Spleen (tissue), 11 donors: ENCODE data around the gene RIPK4. TPM values are rescaled to one million over a fixed set of nuclear protein-coding genes. Genes with fewer than 3 reads are reported as not detected.

Experiments used
- DNase-seq: peaks from one replicate; pipeline ENCODE4 v3.0.0-alpha.2; 2020
- H3K27ac ChIP-seq, 8 donors: fragments of 200-600 bp; sonication (generic) in 7 of 8; 1 replicate in 4 of 8; 2 replicates in 4 of 8; pipeline versions ENCODE4 v1.5.0 to v1.8.0; 2016 to 2021; ENCODE audit warnings: inconsistent platforms in 4 of 8, mild to moderate bottlenecking in 4 of 8, moderate library complexity in 1 of 8
- H3K27me3 ChIP-seq, 7 donors: fragments of 200-600 bp; sonication (generic) in 6 of 7; replicated peaks in 1 of 7; 1 replicate in 4 of 7; 2 replicates in 3 of 7; pipeline versions ENCODE4 v1.5.0 to v1.8.0; 2016 to 2021; ENCODE audit warnings: inconsistent platforms in 3 of 7, mild to moderate bottlenecking in 1 of 7
- H3K36me3 ChIP-seq, 6 donors: fragments of 200-600 bp; sonication (generic) in 5 of 6; 1 replicate in 4 of 6; 2 replicates in 2 of 6; pipeline versions ENCODE4 v1.5.0 to v1.8.0; 2016 to 2021; ENCODE audit warnings: inconsistent platforms in 2 of 6
- H3K4me1 ChIP-seq, 6 donors: fragments of 200-600 bp; sonication (generic) in 5 of 6; 1 replicate in 3 of 6; 2 replicates in 3 of 6; pipeline versions ENCODE4 v1.5.0 to v1.8.0; 2016 to 2021; ENCODE audit warnings: inconsistent platforms in 3 of 6
- H3K4me3 ChIP-seq, 8 donors: fragments of 200-600 bp; sonication (generic) in 7 of 8; 1 replicate in 4 of 8; 2 replicates in 4 of 8; pipeline versions ENCODE4 v1.5.0 to v1.8.0; 2016 to 2021; ENCODE audit warnings: inconsistent platforms in 4 of 8, mild to moderate bottlenecking in 4 of 8, moderate library complexity in 2 of 8
- H3K9me3 ChIP-seq, 8 donors: fragments of 200-600 bp; sonication (generic) in 7 of 8; 1 replicate in 4 of 8; 2 replicates in 4 of 8; pipeline versions ENCODE4 v1.5.0 to v1.8.0; 2016 to 2021; ENCODE audit warnings: inconsistent platforms in 4 of 8
- POLR2A ChIP-seq, 3 donors: fragments of 450-650 bp; IDR thresholded peaks; one replicate each; pipeline ENCODE4 v1.5.1; 2017; ENCODE audit warnings: antibody characterized with exemption in 3 of 3, mild to moderate bottlenecking in 1 of 3
- POLR2AphosphoS5 ChIP-seq, 3 donors: sonication (generic); formaldehyde crosslinking; IDR thresholded peaks; one replicate each; pipeline ENCODE4 v1.5.1; 2017; ENCODE audit warnings: antibody characterized with exemption in 3 of 3
- WGBS, 5 donors: extraction: QIAGEN DNeasy Blood & Tissue Kit in 3 of 5; methylation state at CpG; one replicate each; pipeline versions ENCODE4 v1.1.5 to v1.1.7; 2013 to 2018; 5-methylcytosine and 5-hydroxymethylcytosine counted together
- intact Hi-C: fragments of 100-400 bp; cut with DNase I; formaldehyde crosslinking; loops from one replicate; pipeline ENCODE4 v1.15.0; 2023; ENCODE audit warnings: low total_unique reads
- polyA plus RNA-seq, 3 donors: library from polyadenylated mRNA; stranded (reverse); fragments of 200-250 nt; gene quantifications; one replicate each; pipeline ENCODE4 v1.2.1, GENCODE V29; 2013
- total RNA-seq, 7 donors: library from RNA; depleted of rRNA in 3 of 7; stranded (reverse); fragments of >200 nt in 3 of 7; fragmentation: NEBNext Ultra II Directional in 4 of 7; extraction: Animal tissue kit (Norgen Biotek cat#: 25700) in 4 of 7; gene quantifications; one replicate each; pipeline versions ENCODE4 v1.1.0 to v1.2.1, GENCODE V29; 2016 to 2021
- TF ChIP-seq, protein P1 (sequence below), 11 experiments: fragments of 200-600 bp in 7 of 11; fragments of 450-650 bp in 4 of 11; sonication (generic) in 4 of 11; IDR thresholded peaks in 8 of 11; conservative IDR thresholded peaks in 3 of 11; 1 replicate in 7 of 11; 2 replicates in 4 of 11; pipeline versions ENCODE4 v1.4.0 to v1.8.0; 2016 to 2021; ENCODE audit warnings: antibody characterized with exemption in 11 of 11, inconsistent platforms in 4 of 11, mild to moderate bottlenecking in 1 of 11
- donor health status: healthy with polysubstance abuse.
- donor health status: DM: no; HTN: no; CAD: no; lungs with moderate emphysema.
- donor health status: DM: no; HTN: no; CAD: no.
- donor health status: Bipolar disorder and iron deficiency.
- donor health status: healthy.
- donor health status: DM: no; HTN: no; CAD: no.
- donor health status: DM: yes; HTN: yes; CAD: no.

RIPK4 gene
- total and polyA plus RNA-seq, 10 donors: 0.02 to 0.06 (median 0.06) TPM; not detected in 7

DNA sequence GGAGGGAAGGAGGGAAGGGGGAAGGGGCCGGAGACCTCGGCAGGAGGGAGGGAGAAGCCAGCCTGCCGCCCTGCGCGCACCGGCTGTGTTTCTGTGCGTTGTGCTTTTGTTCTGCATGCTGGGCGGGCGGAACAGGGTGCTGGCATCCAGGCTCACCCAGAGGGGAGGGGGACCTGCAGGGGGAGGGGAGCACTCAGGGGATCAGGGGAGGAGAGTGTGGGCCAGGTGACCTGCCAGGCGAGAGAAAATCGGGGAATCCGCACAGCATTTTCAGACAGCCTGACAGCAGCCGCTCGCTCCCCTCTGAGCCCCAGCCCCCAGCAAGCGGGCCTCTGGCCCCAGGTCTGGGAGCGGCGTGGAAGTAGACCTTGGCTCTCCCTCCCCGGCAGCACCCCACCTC is 54.7 kb downstream of the RIPK4 start:
- no peak for DNase-seq

GRCh38 chr21:41711416-41712007 is 55.3 kb downstream of the RIPK4 start:
- Histone ChIP-seq H3K27ac (no peak overlapping the region), H3K9me3 (peaks cover 0 to 8% (median 0%) of the 10 kb centered on the region in 8 donors), H3K36me3 (no peaks in the 10 kb centered on the region), H3K27me3 (peaks cover 0 to 86% (median 27%) of the 10 kb centered on the region in 7 donors), H3K4me3 (no peak overlapping the region), H3K4me1 (peaks cover 0 to 9% (median 0%) of the 10 kb centered on the region in 6 donors)
- 70 to 76% (median 74%) methylated on average over 13 of the region's 13 CpGs for WGBS, 5 donors
- no peak for TF ChIP-seq POLR2A (IDR thresholded peaks at IDR 0.05)
- TF ChIP-seq POLR2AphosphoS5 (IDR thresholded peaks at IDR 0.05): no peak
- DNase-seq: no peak
- intact Hi-C loops: no loop called here

More for the DNA sequence above, 54.7 kb downstream of the RIPK4 start:
- no peak overlapping the region for H3K4me3 ChIP-seq
- peaks cover 0 to under 1% (median 0%) of the 10 kb centered on the region in 8 donors for H3K9me3 ChIP-seq
- peaks cover 0 to 92% (median 27%) of the 10 kb centered on the region in 7 donors for H3K27me3 ChIP-seq
- H3K4me1 ChIP-seq: peaks cover 0 to 9% (median 0%) of the 10 kb centered on the region in 6 donors
- TF ChIP-seq POLR2A (IDR thresholded peaks at IDR 0.05) (no peak), POLR2AphosphoS5 (IDR thresholded peaks at IDR 0.05) (no peak)
- TF ChIP-seq, protein P1, sequence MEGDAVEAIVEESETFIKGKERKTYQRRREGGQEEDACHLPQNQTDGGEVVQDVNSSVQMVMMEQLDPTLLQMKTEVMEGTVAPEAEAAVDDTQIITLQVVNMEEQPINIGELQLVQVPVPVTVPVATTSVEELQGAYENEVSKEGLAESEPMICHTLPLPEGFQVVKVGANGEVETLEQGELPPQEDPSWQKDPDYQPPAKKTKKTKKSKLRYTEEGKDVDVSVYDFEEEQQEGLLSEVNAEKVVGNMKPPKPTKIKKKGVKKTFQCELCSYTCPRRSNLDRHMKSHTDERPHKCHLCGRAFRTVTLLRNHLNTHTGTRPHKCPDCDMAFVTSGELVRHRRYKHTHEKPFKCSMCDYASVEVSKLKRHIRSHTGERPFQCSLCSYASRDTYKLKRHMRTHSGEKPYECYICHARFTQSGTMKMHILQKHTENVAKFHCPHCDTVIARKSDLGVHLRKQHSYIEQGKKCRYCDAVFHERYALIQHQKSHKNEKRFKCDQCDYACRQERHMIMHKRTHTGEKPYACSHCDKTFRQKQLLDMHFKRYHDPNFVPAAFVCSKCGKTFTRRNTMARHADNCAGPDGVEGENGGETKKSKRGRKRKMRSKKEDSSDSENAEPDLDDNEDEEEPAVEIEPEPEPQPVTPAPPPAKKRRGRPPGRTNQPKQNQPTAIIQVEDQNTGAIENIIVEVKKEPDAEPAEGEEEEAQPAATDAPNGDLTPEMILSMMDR (IDR thresholded peaks at IDR 0.05 in 8 of 11, conservative IDR thresholded peaks at IDR 0.05 in 3 of 11): no peak
- WGBS, 5 donors: 14 to 33% (median 18%) methylated on average over 17 to 18 of the region's 18 CpGs
- H3K36me3 ChIP-seq: no peaks in the 10 kb centered on the region
- H3K27ac ChIP-seq: no peak overlapping the region
- intact Hi-C loops: no loop called here

- 56 to 79% (median 67%) methylated on average over 5 to 8 of the region's 8 CpGs for WGBS, 5 donors
- no peak for DNase-seq
- Histone ChIP-seq H3K36me3 (no peaks in the 10 kb centered on the region), H3K9me3 (peaks cover 0 to 11% (median 0%) of the 10 kb centered on the region in 8 donors), H3K27ac (no peak overlapping the region), H3K4me1 (peaks cover 0 to 9% (median 0%) of the 10 kb centered on the region in 6 donors), H3K27me3 (peaks cover 0 to 84% (median 27%) of the 10 kb centered on the region in 7 donors), H3K4me3 (no peak overlapping the region)
- intact Hi-C loops: no loop called here
- TF ChIP-seq, protein P1 (IDR thresholded peaks at IDR 0.05 in 8 of 11, conservative IDR thresholded peaks at IDR 0.05 in 3 of 11): no peak
- TF ChIP-seq POLR2AphosphoS5 (IDR thresholded peaks at IDR 0.05) (no peak), POLR2A (IDR thresholded peaks at IDR 0.05) (no peak)
These were observed 56.1 kb downstream of the RIPK4 start for GRCh38 chr21:41710823-41711160.

- no peak for DNase-seq
- intact Hi-C loops: no loop called here
- H3K36me3 ChIP-seq: no peaks in the 10 kb centered on the region
- H3K27me3 ChIP-seq: peaks cover 0 to 78% (median 27%) of the 10 kb centered on the region in 7 donors
- WGBS, 5 donors: 59 to 91% (median 86%) methylated on average over 11 to 12 of the region's 12 CpGs
- H3K4me3 ChIP-seq: no peak overlapping the region
- TF ChIP-seq, protein P1 (IDR thresholded peaks at IDR 0.05 in 8 of 11, conservative IDR thresholded peaks at IDR 0.05 in 3 of 11): no peak
- TF ChIP-seq POLR2A (IDR thresholded peaks at IDR 0.05): no peak
- no peak for TF ChIP-seq POLR2AphosphoS5 (IDR thresholded peaks at IDR 0.05)
- peaks cover 0 to 11% (median 0%) of the 10 kb centered on the region in 8 donors for H3K9me3 ChIP-seq
- peaks cover 0 to 9% (median 0%) of the 10 kb centered on the region in 6 donors for H3K4me1 ChIP-seq
- H3K27ac ChIP-seq: no peak overlapping the region
These were observed 56.7 kb downstream of the RIPK4 start for GRCh38 chr21:41709965-41710822.
